RCC 7860 (cell line): ENCODE data around the gene MRPL4.
A peak's percentile ranks its signal among the peaks of the same experiment; 100 is the strongest.
"Not testable (repeated sequence)": the region's sequence is repeated elsewhere in the genome, so short reads cannot be mapped to it uniquely, and the experiment has no call there.

Source experiments
- DNase-seq: peaks from one replicate; pipeline ENCODE4 v3.0.0-alpha.2; 2015; ENCODE audit warnings: low spot score
- FAIRE-seq: peaks from 2 replicates; lab custom pipeline; 2012; peaks lifted over from hg19 to GRCh38; lab: Jason Lieb, UNC

Gene MRPL4

GRCh38 chr19:10228920-10229319 is 23.1 kb upstream of the MRPL4 start:
- DNase-seq (no peak), FAIRE-seq (no peak)

- FAIRE-seq: no peak
- DNase-seq: no peak
These were observed 21.7 kb upstream of the MRPL4 start for GRCh38 chr19:10230173-10230860.

- no peak for FAIRE-seq
These were observed 21.0 kb upstream of the MRPL4 start, which contains the start of gene S1PR2 for GRCh38 chr19:10230861-10231611. Gene S1PR2 (minus strand): TSS chr19:10231331. CDS start chr19:10224905, 6,426 bp downstream.

GRCh38 chr19:10231612-10232228 is 20.3 kb upstream of the MRPL4 start:
- no peak for FAIRE-seq
- no peak for DNase-seq

More at GRCh38 chr19:10230861-10231611, 21.0 kb upstream of the MRPL4 start, which contains the start of gene S1PR2:
- DNase-seq: peak; percentile 12

- DNase-seq: no peak
- no peak for FAIRE-seq
These were observed 18.1 kb upstream of the MRPL4 start for GRCh38 chr19:10233946-10234345.

- DNase-seq (no peak), FAIRE-seq (no peak)
These were observed 17.0 kb upstream of the MRPL4 start for GRCh38 chr19:10235003-10235402.

GRCh38 chr19:10235409-10235808 is 16.6 kb upstream of the MRPL4 start:
- not testable (repeated sequence) for FAIRE-seq, DNase-seq

GRCh38 chr19:10237702-10238101 is 14.3 kb upstream of the MRPL4 start:
- FAIRE-seq (no peak), DNase-seq (no peak)

- FAIRE-seq: no peak
- no peak for DNase-seq
These were observed 13.7 kb upstream of the MRPL4 start for GRCh38 chr19:10238172-10238783.

- DNase-seq, FAIRE-seq: not testable (repeated sequence)
These were observed 10.1 kb upstream of the MRPL4 start for GRCh38 chr19:10241826-10242449.

- no peak for DNase-seq
- FAIRE-seq: no peak
These were observed 8.4 kb upstream of the MRPL4 start for GRCh38 chr19:10243606-10244005.

- FAIRE-seq: no peak
- no peak for DNase-seq
These were observed 6.7 kb upstream of the MRPL4 start for GRCh38 chr19:10245189-10245939.

GRCh38 chr19:10246511-10246910 is 5.5 kb upstream of the MRPL4 start:
- FAIRE-seq: no peak

GRCh38 chr19:10252707-10253106 is 693 bp downstream of the MRPL4 start:
- no peak for FAIRE-seq
- DNase-seq: no peak

More at GRCh38 chr19:10246511-10246910, 5.5 kb upstream of the MRPL4 start:
- DNase-seq: no peak

GRCh38 chr19:10254244-10254643 is 2.2 kb downstream of the MRPL4 start:
- no peak for DNase-seq
- no peak for FAIRE-seq

- DNase-seq (no peak), FAIRE-seq (no peak)
These were observed 3.3 kb downstream of the MRPL4 start for GRCh38 chr19:10255358-10255757.

GRCh38 chr19:10256551-10256950 is 4.5 kb downstream of the MRPL4 start:
- FAIRE-seq (no peak), DNase-seq (no peak)

GRCh38 chr19:10256970-10257615 is 5.1 kb downstream of the MRPL4 start:
- FAIRE-seq: no peak
- no peak for DNase-seq

- no peak for FAIRE-seq
- no peak for DNase-seq
These were observed 6.2 kb downstream of the MRPL4 start for GRCh38 chr19:10258080-10258710.
